ENCODE measurements around the gene KIF21B.

KIF21B gene

DNA sequence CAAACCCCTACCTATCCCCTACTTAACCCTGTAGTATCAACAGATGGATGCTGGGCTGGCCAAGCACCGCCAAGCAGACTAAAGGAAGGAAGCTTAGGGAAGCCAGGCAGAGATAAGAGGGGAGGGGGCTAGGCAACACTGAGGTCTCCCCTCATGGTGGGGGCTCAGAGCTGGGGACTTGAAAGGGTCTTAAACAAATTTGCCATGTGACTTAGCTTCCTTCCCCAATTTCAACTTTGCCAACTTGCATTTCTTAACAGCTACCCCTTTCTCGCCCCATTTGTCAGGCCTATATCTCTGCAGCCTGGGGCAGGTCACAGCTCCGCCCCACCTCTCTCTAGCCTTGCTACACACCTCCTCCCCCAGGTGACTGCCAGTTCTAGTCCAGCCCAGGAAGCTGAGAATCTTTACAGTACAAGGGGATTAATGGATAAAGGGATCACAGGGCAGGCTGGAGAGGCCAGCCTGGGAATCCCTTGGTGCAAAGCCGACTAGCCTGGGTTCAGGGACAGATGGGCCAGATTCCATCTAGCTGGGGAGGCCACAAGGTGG, 3.4 kb downstream of the KIF21B start:
- DNase-seq = no peak

DNA sequence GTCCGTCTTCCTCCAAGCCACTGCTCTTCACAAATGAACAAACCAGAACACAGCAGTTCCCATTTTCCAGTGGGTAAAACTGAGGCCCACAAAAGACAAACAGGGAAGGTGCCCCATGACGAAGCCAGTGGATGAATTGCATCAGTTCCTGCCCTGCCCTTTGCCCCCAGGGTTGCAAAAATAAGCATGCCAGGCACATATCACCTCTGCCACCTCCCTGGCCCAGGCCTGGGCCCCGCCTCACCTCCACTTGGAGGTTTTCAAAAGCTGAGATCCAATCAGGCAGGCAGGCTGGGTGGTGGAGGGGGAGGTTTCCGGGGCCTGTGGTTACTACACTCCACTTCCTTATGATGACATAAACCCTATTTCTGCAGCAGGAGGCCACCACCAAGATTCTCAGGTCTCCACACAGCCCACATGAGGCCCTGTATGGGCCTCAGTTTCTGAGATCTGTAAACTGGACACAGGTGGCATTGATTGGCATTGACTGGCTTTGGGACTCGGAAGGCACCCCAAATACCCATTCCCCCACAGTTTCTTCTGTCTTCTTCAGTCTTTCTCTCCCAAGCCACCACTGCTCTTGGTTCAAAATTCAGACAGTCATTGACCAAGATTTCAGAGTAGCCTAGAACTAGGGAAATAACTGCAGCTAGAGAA, 4.1 kb downstream of the KIF21B start:
- peak; percentile 62 for DNase-seq

DNA sequence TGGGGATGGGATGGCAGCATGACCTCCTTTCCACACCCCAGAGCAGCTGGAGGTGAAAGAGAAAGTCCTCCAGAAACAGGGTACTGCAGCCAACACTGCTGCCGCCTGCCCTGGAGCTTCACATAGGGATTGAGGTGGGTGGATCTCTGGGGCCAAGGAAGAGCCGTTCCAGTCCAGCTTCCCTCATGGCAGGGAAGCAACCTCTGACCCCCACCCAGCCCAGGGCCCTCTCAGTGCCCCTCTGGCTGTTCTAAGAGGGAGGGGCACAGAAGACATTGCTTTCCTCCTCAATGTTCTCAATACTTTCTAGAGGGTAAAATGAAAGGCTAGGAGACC, 5.7 kb downstream of the KIF21B start:
- DNase-seq = no peak

DNA sequence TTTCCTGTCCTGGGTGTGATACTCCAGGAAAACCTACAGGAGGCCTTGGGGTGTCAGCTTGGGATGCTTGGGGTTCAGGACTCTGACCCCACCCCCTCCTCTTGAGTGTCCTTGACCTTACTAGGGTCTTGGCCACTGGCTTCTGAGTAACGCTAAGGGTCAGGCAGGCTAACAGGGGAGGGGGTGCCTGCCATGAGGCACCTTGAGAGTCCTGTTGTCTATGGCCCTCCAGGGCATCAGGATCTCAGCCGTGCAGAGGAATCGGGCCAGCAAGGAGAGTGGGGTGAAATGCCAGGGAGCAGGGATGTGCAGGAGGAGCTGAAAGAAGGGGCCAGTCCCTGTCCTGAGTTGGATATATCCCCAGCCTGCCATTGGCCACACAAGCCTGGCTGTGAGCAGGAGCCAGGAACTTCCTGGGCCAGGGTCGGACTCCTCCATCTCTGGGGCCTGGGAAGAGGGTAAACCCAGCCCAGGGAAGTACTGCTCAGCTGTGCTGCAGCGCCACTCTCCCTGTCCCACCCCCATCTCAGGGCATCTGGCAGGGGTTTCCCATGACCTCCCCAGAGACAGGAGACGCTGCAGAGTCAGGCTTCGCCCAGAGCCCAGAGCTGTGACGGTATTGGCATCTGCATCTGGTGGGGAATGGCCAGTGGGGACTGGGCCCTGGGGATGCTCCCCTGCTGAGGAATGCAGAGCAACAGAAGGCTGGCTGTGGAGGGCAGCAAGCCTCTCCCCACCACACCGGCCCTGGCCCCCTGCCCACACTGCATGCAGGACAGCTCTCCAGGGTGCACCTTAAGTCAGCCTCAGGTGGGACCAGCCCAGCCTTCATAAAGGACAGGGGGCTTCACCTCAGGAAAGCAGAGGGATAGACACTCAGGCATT, 6.3 kb downstream of the KIF21B start:
- DNase-seq = peak; percentile 26

DNA sequence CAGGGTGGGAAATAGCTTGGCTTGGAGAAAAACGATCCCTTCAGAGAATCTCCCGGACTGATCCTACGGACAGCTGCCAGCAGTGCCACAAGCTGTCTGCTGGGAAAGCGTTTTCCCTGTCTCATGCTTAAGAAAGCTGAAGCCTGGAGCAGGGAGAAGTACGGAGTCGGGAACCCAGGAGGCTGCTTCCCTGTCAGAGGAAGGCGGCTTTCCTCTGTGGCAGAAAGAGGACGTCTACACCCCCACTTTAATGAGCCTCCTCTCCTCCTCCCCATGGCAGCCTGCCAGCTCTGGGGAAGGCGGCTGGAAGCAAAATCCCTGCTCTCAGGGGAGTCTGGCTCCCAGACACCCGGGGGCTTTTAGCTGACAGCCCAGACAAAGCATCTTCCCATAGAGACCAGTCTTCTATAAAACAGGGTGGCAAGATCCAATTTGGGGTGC, 7.3 kb downstream of the KIF21B start:
- DNase-seq = peak; percentile 52

DNA sequence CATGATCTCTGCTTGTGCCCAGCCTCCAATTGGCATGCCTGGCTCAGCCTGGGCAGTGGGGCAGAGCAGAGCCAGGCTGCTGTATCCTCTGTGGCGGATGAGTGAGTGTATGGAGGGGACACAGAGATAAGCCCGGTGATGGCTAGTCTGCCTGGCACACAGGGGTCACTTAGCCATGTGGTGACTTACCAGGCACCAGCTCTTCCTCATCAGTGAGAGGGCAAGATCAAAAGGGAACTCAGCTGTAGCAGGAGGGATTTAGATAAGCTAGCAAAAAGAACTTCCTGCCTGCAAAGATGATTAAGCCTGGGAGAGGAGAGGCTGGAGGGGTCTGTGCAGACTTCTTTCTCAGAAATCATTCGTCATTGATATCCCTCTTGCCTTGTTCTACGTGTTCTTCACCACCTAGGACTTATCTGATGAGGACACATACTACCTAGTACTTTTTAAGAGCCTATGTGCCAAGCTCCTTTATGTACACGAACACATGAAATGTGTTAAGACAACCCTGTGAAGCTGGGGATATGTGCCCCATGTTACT, 7.9 kb downstream of the KIF21B start:
- DNase-seq = no peak

DNA sequence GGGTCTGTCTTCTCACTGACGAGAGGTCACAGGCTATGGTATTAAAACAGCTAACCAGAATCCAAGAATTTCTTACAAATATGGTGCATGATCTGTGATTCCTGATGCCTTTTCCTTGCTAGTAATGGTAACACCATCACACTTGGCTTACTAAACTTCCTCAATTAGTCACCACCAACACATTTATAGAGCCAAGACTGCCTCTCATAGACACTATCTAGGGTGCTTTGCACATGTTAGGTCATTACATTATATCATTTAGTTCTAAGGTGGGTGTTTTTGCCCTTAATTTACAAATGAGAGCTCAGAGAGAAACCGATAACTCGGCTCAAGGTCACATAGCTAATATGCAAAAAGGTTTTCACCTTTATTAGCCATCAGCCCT, 8.7 kb downstream of the KIF21B start:
- DNase-seq = no peak

DNA sequence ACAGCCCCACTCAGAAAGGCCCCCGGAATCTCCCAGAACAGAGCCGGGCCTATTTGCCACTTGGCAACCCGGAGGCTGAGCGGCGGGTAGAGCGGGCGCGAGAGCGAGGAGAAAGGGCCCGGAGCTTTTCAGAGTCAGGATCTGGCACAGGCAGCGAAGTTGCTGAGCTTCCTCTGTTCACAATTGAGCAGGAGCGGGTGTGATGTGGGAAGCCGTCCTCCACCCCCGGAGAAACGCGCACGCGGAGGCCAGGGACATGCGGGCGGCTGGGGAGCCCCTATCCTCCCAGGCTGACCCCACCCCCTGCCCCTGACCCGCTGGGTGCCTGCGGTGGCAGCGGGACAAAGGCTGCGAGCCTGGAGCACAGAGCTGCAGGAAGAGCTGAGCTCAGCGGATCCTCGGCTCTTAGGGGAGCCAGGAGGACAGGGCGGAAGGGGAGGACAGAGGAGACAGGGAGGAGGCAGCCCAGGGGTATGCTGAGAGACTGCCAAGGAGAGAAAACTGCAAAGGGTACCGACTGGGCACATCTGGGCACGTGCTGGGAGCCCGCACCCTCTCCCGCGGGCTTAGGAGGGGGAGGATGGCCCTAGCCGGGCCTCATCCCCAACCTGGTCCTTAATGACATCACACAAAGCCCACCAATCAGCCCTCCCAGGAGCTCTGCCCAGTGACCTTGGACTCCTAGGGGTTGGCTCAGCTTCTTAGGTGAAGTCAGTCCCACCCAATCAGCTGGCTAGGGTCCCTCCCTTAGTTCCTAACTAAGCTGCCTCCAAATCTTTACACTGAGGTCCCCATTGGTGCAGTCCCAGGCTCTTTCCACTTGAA, 9.3 kb downstream of the KIF21B start:
- DNase-seq = no peak

DNA sequence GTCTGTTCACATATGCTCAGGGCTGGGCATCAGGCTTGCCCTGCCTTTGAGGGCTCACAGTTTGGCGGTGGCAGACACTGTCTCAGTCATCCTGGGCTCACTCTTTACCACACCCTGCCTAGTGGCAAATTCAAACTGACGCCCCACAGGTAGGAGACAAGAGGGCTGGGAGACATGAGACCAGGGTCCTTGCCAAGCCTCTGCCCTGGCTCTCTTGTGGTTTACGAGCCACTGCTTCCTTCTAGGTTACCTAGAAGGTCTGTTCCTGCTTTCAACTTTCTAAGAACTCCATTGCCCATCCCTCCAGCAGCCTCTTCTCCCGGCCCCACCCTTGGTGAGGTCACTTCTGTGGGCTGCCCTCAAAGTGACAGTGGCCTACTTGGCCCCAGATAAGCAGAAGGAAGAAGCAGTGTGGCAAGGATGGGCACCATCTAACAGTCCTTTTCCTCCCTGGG, 10.5 kb downstream of the KIF21B start:
- no peak for DNase-seq

DNA sequence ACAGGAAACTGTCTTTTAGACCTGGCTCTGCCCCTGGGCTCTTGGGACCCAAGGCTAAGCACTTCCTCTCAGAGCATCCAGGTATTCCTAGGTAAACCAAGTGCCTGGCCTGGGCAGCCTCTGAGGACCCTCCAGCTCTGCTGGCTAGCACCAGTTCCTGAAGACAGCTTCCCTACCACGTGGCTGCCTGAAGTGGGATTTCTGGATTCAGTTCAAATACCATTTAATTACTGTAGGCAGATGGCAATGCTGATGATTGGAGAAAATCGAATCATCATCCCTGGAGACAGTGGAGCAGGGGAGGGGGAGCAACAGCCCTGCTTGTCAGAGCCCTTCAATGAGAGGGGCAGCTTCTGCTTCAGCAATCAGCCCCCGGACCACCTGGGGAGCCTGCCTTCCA, 11.9 kb downstream of the KIF21B start:
- DNase-seq = no peak

DNA sequence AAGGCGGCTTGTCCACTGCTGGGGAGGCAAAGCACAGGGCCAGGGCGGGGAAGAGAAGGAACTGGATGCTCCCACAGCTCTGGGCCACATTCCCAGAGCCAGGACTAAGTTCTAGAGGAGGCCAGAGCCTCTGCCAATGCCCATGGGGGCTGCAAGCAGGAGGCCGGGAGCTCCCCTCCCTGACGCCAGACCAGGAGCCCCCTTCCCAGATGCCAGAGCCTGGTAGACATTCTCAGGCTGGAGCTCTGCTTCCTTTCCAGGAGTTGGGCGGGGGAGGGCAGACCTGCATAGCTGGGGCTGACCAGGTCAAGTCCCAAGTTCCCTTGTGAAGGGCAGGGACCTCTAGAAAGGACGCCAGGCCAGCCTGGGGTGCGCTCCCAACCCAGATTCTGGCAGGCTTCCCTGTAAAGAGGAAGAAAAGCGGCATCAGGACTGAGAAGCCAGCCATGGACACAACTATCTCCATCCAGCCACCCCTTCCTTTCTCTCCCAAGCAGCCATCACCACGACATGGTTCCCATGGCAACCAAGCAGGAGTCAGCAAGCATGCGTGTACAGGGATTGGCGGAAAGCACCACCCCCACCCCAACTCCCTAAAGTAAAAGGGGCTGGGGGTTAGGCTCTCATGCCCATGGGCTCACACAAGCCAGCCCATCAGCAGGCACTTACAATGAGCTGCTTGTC, 13.4 kb downstream of the KIF21B start:
- DNase-seq = no peak

DNA sequence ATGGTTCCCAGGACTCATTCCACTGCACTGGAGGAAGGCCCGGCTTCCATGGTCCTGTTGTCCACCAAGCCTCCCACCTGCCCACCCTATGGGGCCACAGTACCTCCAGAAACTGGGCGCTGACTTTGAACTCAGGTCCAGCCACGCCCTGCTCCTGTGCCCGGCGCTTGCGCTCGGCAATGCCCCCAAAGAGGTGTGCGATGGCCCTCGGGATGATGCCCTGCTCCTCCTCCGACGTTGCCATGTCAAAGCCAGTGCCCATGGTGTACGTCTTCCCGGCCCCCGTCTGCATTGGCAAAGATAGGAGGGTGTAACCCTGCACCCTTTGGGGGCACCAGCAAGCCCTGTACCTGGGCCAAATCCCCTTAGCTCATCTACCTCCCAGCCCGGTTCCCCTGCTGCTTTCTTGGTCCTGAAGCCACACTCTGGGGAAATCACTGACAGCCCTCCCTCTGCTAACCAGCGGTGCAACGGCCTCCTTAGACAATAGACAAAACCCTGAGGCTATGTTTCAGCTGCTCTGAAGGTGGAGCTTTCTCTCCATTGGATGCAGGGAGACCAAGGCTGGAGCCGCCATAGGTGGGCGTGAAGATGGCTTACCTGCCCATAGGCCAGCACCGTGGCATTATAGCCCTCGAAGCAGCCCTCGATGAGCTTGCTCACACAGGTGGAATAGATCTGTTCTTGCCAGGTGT, 14.7 kb downstream of the KIF21B start:
- DNase-seq = no peak

DNA sequence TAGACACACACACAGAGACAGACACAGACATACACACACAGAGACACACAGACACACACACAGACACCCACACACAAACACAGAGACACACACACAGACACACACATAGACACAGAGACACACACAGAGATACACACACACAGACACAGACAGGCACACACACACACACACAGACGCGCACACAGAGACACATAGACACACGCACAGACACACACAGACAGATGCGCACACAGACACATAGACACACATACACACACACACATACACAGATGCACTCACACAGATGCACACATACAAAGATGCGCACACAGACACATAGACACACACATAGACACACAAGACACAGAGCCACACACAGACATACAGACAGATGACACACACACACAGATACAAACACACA, 16.0 kb downstream of the KIF21B start:
- DNase-seq = no peak

DNA sequence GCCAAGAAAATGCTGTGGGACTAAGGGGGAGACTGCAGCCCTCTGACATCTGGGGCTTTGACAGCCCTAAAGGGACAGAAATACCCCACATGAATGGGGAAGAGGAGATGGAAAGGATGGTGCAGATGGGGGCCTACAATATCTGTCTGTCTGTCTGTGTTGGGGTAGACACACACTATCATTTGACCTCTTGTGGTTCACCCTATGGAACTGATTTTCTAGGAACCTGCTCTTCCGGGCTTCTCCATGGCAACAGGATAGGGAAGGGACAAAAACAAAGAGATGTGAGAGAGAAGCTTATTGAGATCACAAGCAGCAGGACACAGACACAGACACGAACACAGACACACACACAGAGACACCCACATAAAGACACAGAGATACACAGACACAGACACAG, 17.1 kb downstream of the KIF21B start:
- DNase-seq = no peak

DNA sequence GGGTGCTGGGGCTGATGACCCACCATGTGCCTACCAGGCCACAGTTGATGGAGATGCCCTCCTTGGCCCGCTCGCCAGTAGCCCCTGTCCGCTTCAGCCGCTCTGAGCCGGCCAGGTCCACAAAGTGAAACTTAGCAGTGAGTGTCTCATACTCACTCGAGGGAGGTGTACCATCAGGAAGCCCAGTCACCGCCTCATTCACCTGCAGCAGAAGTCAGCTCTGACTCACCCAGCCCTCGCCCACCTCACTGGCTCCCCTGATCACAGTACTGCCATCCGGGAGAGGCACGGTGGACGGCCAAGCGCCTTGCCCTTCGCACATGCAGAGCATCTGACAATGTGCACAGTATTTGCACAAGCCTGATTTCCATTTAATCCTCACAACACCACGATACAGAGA, 18.8 kb downstream of the KIF21B start:
- DNase-seq = no peak

DNA sequence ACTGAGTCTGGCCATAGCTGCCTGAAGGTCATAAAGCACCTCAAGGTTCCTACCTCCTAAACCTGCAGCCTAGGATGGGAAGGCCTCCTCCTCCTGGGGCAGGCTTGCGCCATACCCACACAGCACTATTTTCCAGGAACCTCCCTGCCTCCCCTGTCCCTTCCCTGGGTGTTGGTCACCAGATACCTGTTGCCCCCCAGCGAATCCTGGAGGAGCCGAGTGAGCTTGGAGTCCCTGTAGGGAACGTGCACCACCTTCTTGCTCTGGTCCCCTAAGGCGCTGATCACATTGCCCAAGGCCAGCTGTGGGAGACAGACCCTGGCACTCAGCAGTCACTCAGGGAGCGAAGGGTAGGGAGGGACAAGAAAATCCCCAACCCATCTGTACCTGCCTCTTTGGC, 19.4 kb downstream of the KIF21B start:
- no peak for DNase-seq

DNA sequence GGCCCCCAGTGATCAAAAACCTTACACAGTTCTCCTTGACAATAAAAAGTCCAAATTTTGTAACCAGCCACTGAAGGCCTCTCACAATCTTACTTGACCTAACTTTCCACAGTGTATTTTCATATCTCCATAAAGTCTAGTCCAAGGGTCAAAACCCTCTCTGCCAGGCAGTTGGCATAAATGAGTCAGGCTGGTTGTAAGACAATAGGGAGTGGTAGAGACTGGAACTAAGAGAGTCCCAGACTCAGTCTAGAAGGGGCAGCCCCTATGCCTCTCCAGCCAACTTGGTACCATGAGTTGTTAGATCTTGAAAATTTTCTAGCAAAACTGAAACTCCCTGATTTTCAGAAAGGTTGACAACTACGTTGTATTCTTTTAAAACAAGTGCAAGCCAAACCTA, 21.0 kb downstream of the KIF21B start:
- DNase-seq = no peak

DNA sequence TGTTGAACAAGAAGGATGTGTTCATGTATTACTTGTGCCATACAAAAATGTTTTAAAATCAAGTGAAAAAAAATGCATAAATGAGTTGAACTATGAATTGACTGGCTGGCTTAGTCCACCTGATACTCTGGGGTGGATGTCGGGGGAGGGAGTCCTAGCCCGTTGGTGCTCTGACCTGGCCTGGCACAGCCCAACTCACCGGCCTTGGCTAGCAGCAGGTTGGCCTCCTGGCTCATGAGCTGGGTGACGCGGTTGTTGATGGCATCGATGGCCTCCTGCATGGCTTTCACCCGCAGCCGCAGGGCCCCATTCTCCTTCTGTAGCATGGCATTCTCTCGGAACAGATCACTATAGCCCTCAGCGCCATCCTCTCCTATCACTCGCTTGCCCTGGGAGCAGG, 21.6 kb downstream of the KIF21B start:
- no peak for DNase-seq

DNA sequence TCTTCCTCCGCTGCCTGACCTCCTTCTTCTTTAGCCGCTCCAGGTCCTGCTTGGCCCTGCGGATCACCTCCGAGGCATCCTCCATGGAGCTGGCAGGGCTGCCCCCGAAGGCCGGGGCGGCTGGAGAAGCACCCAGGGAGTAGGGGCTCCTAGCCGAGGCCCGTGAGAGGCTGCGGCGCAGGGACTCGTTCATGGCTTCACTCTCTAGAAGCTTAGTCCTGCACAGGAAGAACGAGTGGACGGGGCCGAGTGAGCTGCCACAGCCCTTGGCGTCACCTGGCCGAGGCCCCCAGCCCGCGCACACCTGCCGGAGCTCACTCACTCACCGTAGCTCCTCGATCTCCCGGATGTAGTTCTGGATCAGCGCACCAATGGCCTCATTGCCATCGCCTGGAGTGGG, 23.1 kb downstream of the KIF21B start:
- DNase-seq = no peak

DNA sequence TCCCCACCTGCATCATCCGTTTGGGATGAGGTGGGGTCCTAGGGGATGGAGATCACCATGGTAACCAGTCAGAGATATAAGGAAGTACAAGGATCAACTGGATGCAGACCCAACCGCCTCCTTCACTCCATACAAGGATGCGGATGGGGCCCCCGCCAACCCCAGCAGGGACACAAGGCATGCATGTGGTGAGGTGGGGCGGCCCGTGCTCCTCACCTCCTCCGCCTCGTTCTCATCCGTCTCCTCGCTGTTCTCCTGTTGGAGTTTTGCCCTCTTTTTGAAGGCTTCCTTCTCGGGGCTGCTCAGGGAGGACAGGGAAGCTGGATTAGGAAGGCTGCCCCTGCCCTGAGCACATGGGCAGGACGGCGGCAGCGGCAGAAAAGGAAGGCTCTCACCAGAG, 23.8 kb downstream of the KIF21B start:
- DNase-seq = no peak

DNA sequence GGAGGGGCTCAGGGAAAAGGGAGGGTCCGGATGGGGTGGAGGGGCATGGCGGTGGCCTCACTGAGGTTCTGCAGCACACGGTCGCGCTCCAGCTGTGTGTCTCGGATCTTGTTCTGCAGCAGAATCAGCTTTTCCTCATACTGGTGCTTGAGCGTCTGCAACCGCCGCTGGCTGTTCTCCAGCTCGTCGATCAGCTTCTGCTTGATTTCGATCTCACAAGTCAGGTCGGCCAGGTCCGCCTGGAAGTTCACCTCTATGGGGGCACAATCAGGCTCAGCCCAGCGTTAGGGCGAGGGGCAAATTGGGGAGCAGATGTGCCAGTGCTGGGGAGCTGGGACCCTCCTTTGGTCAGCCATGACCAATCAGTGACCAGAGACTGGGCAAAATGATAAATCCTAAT, 25.2 kb downstream of the KIF21B start:
- DNase-seq = no peak

Data from fibroblast of skin of abdomen (primary cell).